OCI-LY7 (cell line): ENCODE data around the gene EGLN2.

Experiments used
- EZH2phosphoT487 ChIP-seq: fragments of 200-600 bp; sonication (generic); IDR thresholded peaks from 2 replicates; pipeline ENCODE4 v1.6.1; 2018; ENCODE audit warnings: low read depth, borderline replicate concordance, mild to moderate bottlenecking, mixed run types, antibody characterized with exemption, low read length, moderate library complexity, mixed read lengths
- TF ChIP-seq, protein P1 (sequence below): fragments of 200-600 bp; sonication (generic); conservative IDR thresholded peaks from 2 replicates; pipeline ENCODE4 v1.5.1; 2014; ENCODE audit warnings: mild to moderate bottlenecking, antibody characterized with exemption, low read length, moderate library complexity, mixed read lengths

DNA sequence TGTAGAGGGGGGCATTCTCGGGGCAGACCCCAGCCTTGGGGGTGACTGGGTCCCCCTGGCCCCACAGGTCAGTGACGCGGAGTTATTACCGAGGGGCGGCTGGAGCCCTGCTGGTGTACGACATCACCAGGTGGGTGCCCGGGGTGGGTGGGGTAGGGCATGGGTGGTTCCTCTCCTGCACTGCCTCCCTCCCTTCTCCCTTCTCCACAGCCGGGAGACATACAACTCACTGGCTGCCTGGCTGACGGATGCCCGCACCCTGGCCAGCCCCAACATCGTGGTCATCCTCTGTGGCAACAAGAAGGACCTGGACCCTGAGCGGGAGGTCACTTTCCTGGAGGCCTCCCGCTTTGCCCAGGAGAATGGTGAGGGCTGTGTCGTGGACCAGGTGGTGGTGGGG, 15.3 kb upstream of the EGLN2 start:
- TF ChIP-seq, protein P1, sequence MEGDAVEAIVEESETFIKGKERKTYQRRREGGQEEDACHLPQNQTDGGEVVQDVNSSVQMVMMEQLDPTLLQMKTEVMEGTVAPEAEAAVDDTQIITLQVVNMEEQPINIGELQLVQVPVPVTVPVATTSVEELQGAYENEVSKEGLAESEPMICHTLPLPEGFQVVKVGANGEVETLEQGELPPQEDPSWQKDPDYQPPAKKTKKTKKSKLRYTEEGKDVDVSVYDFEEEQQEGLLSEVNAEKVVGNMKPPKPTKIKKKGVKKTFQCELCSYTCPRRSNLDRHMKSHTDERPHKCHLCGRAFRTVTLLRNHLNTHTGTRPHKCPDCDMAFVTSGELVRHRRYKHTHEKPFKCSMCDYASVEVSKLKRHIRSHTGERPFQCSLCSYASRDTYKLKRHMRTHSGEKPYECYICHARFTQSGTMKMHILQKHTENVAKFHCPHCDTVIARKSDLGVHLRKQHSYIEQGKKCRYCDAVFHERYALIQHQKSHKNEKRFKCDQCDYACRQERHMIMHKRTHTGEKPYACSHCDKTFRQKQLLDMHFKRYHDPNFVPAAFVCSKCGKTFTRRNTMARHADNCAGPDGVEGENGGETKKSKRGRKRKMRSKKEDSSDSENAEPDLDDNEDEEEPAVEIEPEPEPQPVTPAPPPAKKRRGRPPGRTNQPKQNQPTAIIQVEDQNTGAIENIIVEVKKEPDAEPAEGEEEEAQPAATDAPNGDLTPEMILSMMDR = no peak
- TF ChIP-seq EZH2phosphoT487 = no peak
